ENCODE measurements around the gene SERTAD4. TPM values are rescaled to one million over a fixed set of nuclear protein-coding genes. Genes with fewer than 3 reads are reported as not detected.
A peak's percentile ranks its signal among the peaks of the same experiment; 100 is the strongest.

Gene SERTAD4
- total and polyA plus RNA-seq, 10 of the 15 experiments (the other 5 are each of a cell fraction or from before 2014, with no cell fraction given), result not detected

DNA sequence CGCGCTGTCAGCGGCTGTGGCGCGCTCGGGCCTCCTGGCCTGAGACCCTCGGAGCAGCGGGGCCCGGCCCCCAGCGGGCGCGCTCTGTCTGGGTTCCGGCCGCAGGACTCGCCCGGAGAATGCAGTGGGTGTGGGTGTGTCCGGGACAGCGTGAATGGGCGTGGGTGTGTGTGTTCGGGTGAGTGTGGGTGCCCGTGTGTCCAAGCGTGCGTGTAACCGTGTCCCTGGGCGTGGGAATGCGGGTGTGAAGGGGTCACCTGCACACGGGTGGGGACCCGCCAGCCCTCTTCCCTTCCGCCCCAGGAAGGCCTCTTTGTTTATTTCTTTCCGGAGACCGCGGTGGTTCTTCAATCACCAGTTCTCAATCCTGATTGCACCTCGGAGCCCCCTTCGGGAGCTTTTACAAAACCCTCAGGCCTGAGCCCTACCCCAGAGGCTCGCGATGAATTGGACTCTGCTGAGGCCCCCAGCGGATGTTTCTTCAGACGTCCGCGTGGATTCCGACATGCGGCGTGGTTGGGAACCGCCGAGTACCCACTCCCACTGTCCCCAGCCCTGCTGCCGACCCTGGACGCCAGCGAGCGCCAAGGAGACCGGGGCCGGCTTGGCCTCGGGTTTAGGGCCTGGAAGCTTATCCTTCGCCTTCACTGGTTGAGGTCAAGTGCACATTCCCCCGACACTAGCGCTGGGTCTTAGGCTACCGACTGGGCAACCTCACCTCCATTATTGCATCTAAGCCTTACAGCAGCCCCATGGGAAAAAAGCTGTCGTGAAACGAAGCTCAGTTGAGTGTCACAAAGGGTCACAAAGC lies 19.3 kb downstream of the SERTAD4 start:
- ChIA-PET CTCF (no interaction called here), SMC1A (ENCODE audit: uncharacterized antibody, unreplicated experiment) (no interaction called here), POLR2A (no interaction called here), RAD21 (ENCODE audit: unreplicated experiment) (no interaction called here)
- DNase-seq (ENCODE audit: low read depth, low spot score) (no peak), FAIRE-seq (no peak), ATAC-seq (no peak; the same call in 1 of the 3 replicates)
- no peaks in the 10 kb centered on the region for H4K20me1 ChIP-seq (ENCODE audit: control insufficient read depth, insufficient read depth)
- H3K36me3 ChIP-seq (ENCODE audit: control insufficient read depth in 2 of 2, insufficient read depth in 2 of 2, low read length in 1 of 2), result no peaks in the 10 kb centered on the region
- no peak overlapping the region for H3K9ac ChIP-seq (ENCODE audit: control insufficient read depth, insufficient read depth, low read length)
- no peak overlapping the region; the same call in 1 of the 2 replicates for H3K4me2 ChIP-seq (ENCODE audit: control insufficient read depth, insufficient read depth)
- no peak overlapping the region for H3K4me3 ChIP-seq
- H3K9me3 ChIP-seq (replicated peaks; ENCODE audit: control insufficient read depth, insufficient read depth, low read length), result no peaks in the 10 kb centered on the region
- 14% methylated on average over 53 of the region's 58 CpGs for whole genome bisulfite sequencing (ENCODE audit: insufficient coverage, insufficient replicate concordance, low lambda C conversion rate, missing lambda C conversion rate)
- H3K27ac ChIP-seq (ENCODE audit: control insufficient read depth, insufficient read depth), result no peak overlapping the region
- BruUV-seq (replicated peaks), result no TSS peak
- H3K4me1 ChIP-seq (ENCODE audit: control insufficient read depth, insufficient read depth, low read length), result no peaks in the 10 kb centered on the region
- H2AFZ ChIP-seq (ENCODE audit: control insufficient read depth, low read depth, low read length), result no peak overlapping the region
- no peaks in the 10 kb centered on the region for H3K79me2 ChIP-seq (ENCODE audit: control insufficient read depth, insufficient read depth, low read length)
- intact Hi-C loops (cut with micrococcal nuclease; ENCODE audit: unreplicated experiment), result loop anchor here (1.0 kb wide), 1 partner anchor 39 kb away; no protein-coding TSS in a partner anchor
- H3K27me3 ChIP-seq (replicated peaks in 1 of 2; ENCODE audit: control insufficient read depth in 2 of 2, insufficient read depth in 2 of 2, low read length in 1 of 2), result peaks cover 15 to 16% of the 10 kb centered on the region in 2 experiments; a peak in 3 of 4 replicates
- TF ChIP-seq, protein P1, sequence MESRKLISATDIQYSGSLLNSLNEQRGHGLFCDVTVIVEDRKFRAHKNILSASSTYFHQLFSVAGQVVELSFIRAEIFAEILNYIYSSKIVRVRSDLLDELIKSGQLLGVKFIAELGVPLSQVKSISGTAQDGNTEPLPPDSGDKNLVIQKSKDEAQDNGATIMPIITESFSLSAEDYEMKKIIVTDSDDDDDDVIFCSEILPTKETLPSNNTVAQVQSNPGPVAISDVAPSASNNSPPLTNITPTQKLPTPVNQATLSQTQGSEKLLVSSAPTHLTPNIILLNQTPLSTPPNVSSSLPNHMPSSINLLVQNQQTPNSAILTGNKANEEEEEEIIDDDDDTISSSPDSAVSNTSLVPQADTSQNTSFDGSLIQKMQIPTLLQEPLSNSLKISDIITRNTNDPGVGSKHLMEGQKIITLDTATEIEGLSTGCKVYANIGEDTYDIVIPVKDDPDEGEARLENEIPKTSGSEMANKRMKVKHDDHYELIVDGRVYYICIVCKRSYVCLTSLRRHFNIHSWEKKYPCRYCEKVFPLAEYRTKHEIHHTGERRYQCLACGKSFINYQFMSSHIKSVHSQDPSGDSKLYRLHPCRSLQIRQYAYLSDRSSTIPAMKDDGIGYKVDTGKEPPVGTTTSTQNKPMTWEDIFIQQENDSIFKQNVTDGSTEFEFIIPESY (IDR thresholded peaks at IDR 0.05), result no peak
- TF ChIP-seq KAT2A (conservative IDR thresholded peaks at IDR 0.05; ENCODE audit: control insufficient read depth, low read depth, low read length) (no peak), EZH2 (IDR thresholded peaks at IDR 0.05; ENCODE audit: borderline replicate concordance, control insufficient read depth, low read depth, low read length) (0 out of 2 replicates have a peak, but pooled peaks have one; percentile 33), TARDBP (IDR thresholded peaks at IDR 0.05; ENCODE audit: borderline replicate concordance) (no peak), NRF1 (conservative IDR thresholded peaks at IDR 0.05; ENCODE audit: low read depth, low read length) (no peak)
- TF ChIP-seq, protein P2, sequence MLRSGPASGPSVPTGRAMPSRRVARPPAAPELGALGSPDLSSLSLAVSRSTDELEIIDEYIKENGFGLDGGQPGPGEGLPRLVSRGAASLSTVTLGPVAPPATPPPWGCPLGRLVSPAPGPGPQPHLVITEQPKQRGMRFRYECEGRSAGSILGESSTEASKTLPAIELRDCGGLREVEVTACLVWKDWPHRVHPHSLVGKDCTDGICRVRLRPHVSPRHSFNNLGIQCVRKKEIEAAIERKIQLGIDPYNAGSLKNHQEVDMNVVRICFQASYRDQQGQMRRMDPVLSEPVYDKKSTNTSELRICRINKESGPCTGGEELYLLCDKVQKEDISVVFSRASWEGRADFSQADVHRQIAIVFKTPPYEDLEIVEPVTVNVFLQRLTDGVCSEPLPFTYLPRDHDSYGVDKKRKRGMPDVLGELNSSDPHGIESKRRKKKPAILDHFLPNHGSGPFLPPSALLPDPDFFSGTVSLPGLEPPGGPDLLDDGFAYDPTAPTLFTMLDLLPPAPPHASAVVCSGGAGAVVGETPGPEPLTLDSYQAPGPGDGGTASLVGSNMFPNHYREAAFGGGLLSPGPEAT (IDR thresholded peaks at IDR 0.05; ENCODE audit: low read depth), result no peak
- in situ Hi-C loops (cut with MboI), result no loop called here
